Upper lobe of left lung (tissue), 4 donors: ENCODE data around the gene TP73.

Experiments
- POLR2A ChIP-seq, 4 donors: fragments of 450-650 bp; IDR thresholded peaks; one replicate each; pipeline ENCODE4 v1.5.1; 2016 to 2017; ENCODE audit warnings: antibody characterized with exemption in 4 of 4, mild to moderate bottlenecking in 2 of 4
- TF ChIP-seq, protein P1 (sequence below), 6 experiments: fragments of 450-650 bp in 4 of 6; fragments of 200-600 bp in 2 of 6; sonication (generic) in 2 of 6; IDR thresholded peaks; one replicate each; pipeline ENCODE4 v1.5.1; 2016 to 2019; ENCODE audit warnings: antibody characterized with exemption in 6 of 6

DNA sequence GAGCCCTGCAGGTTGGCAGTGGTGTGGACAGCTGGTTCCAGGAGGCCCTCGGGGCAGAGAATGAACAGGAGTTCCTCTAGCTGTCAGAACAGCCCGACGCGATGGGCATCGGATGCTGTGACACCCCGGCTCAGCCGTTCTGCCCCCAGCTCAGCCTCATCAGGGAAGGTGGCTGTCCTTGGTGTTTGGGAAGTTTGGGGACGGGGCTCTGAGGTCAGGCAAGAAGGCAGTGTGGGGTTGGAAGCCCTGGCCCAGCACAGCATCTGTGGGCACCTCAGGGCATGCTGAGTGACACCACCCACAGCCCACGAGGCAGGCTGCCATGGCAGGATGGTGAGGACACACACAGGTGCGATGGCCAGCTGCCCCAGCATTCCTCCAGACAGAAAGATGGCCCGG lies 59.1 kb downstream of the TP73 start:
- TF ChIP-seq, protein P1, sequence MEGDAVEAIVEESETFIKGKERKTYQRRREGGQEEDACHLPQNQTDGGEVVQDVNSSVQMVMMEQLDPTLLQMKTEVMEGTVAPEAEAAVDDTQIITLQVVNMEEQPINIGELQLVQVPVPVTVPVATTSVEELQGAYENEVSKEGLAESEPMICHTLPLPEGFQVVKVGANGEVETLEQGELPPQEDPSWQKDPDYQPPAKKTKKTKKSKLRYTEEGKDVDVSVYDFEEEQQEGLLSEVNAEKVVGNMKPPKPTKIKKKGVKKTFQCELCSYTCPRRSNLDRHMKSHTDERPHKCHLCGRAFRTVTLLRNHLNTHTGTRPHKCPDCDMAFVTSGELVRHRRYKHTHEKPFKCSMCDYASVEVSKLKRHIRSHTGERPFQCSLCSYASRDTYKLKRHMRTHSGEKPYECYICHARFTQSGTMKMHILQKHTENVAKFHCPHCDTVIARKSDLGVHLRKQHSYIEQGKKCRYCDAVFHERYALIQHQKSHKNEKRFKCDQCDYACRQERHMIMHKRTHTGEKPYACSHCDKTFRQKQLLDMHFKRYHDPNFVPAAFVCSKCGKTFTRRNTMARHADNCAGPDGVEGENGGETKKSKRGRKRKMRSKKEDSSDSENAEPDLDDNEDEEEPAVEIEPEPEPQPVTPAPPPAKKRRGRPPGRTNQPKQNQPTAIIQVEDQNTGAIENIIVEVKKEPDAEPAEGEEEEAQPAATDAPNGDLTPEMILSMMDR (IDR thresholded peaks at IDR 0.05), result no peak
- no peak for TF ChIP-seq POLR2A (IDR thresholded peaks at IDR 0.05)
